NCI-H774 (cell line): ENCODE measurements around the gene PKP1.
A peak's percentile ranks its signal among the peaks of the same experiment; 100 is the strongest.

Experiments used
- DNase-seq: peaks from one replicate; lab custom pipeline; 2025; lab: John Stamatoyannopoulos, UW

The PKP1 gene

DNA sequence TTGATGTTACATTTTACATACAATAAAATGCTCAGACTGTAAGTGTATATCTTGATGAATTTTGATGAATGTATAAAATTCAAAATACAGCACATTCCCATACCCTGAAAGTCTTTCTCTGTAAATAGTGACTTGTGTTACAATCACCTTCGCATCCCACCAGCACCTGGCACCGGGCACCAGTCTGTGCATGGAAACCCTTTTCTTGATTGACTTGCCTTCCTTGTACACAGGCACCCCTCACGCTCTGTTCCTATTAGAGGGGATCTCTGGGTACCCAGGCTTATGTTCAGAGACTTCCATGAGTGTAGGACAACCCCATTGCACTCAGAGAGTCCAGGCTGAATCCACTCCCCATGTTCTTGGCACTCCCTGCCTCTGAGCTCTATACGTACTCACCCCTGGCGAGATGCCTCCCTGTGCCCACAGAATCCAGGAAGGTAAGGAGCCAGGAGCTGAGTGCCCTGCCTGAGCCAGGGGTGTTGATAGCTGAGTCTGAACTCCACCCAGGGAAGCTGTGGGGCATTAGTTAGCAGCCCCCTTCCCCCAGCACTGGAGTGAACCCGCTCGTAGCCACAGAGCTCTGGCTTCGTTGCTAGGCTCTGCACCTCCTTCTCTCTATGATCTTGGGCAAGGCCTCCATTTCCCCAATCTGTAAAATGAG, 22.5 kb upstream of the PKP1 start:
- DNase-seq = no peak

GRCh38 chr1:201261771-201262547, 21.3 kb upstream of the PKP1 start:
- no peak for DNase-seq

DNA sequence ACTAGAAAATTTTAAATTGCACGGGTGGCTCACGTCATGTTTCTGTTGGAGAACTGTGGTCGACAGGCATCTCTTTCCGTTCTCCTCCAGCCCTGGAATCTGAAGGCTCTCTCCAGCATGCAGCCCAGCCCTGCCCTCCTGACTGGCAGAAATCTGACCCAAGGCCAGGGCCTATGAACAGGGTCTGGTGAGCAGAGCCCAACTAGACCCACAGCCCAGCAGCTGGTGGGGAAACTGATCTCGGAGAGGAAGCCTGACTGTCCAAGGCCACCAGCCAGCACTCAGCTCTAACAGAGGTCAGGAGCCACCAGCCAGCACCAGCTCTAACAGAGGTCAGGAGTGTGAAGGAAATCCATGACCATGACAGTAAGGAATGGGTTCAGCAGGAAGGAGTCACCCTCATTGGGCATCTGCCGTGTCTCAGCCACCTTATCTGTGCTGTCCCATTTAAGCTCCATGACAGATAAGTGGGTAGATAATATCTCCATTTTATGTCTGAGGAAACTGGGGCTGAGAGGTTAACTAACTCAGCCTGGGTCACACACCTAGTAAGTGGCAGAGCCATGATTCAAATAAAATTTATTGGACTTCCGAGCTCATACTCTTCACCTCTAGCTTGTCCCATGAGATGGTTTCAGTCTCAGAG, 20.2 kb upstream of the PKP1 start:
- DNase-seq = no peak

DNA sequence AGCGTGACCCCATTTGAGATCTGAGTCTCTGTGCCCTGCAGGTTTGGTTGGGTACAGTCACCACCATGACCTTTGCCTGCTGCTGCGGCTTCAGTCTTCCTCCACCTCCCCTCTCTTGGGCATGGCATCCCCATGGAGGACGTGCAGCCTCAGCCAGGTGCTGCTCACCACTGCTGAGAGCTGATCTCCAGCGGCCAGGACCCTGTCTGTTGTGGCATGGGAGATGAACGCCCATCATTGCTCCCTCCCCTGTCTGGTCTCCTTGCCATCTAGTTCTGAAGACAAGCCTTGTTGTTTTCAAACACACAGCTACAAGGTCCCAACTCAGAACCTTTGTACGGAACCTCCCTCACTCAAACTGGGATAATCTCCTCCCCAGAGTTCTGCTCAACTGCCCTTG, 19.2 kb upstream of the PKP1 start:
- no peak for DNase-seq

DNA sequence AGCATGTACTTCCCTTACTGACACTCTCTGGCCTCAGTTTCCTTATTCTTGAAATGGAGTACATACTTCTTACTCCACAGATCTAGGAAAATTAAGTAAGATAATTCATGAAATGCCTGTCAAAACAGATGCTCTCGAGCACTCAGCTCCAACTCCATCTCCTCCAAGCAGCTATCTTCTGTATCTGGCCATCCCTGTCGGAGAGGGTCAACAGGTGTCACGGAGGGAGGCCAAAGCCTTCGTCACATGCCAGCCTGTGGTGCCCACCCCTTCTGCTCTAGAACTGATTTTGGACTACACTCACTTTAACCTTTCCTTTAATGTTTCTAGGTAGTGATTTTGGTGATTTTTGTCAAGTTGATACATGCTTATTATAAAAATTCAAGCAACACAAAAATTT, 18.8 kb upstream of the PKP1 start:
- DNase-seq = no peak

DNA sequence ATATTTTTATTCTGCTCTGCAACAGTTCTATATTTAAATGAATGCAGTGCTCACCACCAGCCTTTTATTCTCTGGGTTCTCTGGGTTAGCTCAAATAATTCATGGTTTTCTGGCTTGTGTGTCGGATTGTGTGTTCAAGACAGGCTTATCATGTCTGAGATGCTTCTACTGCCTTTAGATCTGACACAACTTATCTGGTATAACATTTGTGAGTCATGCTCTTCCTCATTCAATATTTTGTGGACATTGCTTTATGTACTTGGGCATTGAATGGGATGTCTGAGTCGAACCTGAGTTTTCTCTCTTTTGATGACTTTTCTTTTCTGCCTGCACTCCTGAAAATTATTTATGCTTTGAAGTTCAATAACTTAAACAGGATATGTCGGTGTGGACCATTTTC, 17.6 kb upstream of the PKP1 start:
- DNase-seq = no peak

GRCh38 chr1:201266276-201266675, 17.0 kb upstream of the PKP1 start:
- no peak for DNase-seq

- DNase-seq = no peak
Observed at GRCh38 chr1:201266774-201267173, 16.5 kb upstream of the PKP1 start.

DNA sequence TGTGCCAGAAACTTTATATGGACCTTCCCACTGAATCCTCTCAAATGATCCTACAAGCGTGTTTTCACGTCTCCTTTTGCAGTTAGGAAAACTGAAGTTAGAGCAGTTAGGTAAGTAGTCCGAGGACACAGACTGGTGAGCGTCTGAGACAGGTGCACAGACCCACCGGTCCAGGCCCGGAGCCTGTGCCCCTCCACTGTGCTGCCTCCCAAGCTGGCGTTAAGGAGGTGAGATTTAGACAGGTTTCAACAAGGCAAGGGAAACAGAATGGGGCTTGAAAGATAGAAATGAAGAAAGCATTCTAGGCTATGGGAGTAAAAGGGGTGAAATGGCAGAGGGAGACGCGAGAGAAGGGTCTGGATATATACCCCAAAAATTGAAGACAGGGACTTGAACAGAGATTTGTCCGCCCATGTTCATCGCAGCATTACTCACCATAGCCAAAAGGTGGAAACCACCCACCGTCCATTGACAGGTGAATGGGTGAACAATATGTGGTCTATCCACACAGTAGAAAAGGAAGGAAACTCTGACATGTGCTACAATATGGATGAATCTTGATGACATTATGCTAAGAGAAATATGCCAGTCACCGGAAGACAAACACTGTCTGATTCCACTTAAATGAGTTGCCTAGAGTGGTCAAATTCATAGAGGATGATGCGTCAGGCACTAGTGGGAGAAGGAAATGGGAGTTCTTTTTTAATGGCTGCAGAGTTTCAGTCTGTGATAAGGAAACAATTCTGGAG, 15.7 kb upstream of the PKP1 start:
- DNase-seq = no peak

DNA sequence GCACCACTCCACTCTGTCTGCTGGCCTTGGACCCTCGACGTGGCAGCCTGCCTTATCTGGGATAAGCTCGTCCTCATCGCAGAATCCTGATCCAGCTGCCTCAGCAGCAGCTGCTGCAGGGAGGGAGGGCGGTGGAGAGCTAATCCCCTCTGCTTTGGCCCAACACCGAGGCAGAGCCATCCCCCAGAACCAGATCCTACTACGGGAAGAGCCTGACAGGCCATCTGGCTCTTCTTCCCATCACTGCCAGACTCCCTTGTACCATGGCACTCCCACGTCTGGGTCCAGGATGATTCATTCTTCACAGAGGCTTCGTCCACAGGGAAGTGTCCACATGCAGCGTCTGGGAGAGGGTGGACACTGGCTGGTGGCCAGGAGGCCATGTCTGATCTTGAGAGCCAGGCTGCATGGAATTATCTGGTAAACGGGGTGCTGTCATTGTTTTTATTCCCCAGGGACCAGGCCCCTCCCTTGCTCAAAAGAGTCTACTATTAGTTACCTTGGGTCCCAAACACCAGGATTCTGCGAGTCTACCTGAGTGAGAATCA, 14.6 kb upstream of the PKP1 start:
- DNase-seq = no peak

GRCh38 chr1:201269281-201269680, 14.0 kb upstream of the PKP1 start:
- no peak for DNase-seq

DNA sequence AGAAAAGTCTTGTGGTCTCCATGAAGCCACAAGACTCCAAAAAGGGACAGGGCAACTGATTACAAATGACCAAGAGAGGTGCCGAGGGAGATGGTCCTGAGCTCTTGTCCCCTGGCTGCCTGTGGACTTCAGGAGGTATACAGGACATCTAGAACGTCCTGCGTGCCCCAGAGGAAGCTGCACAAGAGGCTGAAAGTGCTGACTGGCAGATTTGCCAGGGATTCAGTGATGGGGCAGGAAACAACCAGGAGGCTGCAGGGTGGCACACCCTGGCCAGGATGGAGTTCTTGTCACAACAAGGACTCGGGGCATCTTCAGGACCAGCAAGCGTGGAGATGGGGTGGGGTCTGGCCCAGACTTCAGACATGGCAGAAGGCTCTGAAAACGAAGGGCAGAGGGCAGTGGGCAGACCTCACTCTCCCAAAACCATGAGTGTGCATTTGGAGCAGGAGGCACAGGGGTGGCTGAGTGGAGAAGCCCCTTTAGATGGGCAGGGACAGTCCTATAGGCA, 13.4 kb upstream of the PKP1 start:
- DNase-seq = no peak

- DNase-seq = no peak
Observed at GRCh38 chr1:201270616-201271390, 12.5 kb upstream of the PKP1 start.

- no peak for DNase-seq
Observed at GRCh38 chr1:201272799-201273198, 10.5 kb upstream of the PKP1 start.

- no peak for DNase-seq
Observed at GRCh38 chr1:201274616-201275252, 8.6 kb upstream of the PKP1 start.

- DNase-seq = peak; percentile 10
Observed at GRCh38 chr1:201275253-201275666, 8.0 kb upstream of the PKP1 start.

DNA sequence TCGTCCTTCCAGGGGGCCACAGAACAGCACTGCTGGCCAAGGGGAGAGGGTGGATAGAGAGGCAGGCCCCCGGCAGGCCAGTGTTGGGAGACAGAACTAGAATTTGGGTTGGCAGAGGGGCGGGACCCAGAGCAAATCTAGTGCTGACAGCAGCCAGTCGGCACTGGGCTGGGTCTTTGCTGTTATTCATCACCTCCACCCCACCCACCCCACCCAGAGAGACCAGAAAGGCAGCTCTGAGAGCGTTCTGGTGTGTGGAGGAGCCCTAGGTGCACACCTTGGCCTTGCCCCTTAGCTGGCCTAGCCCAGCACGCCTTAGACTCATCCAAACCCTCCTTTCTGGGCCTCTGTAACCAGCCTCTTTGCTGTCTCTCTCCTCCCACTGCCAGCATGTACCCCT, 6.4 kb upstream of the PKP1 start:
- no peak for DNase-seq

GRCh38 chr1:201277441-201277840, 5.9 kb upstream of the PKP1 start:
- no peak for DNase-seq

- DNase-seq = no peak
Observed at GRCh38 chr1:201279313-201279712, 4.0 kb upstream of the PKP1 start.

DNA sequence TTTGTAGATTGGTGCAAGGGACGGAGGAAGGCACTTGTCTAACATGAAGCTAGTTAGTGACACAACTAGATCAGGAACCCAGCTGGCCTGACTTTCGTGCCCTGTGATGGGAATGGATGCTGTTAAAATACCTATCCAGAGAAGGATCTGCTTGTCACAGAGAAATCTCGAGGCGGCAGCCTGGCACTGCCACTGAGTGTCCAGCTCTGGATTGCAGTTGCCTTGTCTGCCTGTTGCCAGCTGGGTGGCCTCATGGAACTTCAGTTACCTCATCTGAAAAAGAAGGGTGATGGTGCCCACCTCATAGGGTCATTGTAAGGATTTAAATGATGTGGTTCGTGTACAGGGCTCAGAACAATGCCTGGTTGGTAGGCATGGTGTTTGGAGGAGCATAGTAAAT, 2.4 kb upstream of the PKP1 start:
- DNase-seq = no peak

DNA sequence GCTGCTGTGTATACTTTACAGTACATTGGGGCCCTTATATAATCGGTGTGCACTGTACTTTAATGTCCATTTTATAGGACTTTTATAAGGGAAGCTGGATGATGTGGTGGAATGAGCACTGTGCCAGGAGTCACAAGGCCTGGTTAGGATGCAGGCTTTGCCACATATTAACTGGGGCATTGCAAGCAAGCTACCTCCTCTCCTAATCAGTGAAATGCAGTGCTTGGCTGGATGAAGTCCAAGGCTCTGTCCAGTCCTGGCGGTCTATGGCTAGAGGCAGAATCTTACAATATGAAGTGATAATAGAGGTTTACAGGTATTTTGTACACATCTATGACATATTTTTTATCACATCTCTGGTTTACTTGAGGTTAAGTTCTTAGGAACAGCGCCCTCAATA, 1.7 kb upstream of the PKP1 start:
- no peak for DNase-seq
